Erythroblast (primary cell): ENCODE data around the gene VAMP4.

Experiments
- GATA1 ChIP-seq: IDR thresholded peaks from 2 replicates; pipeline ENCODE4 v1.6.1; 2011; ENCODE audit warnings: low read depth, mild to moderate bottlenecking, control low read depth, low read length, moderate library complexity
- POLR2A ChIP-seq: IDR thresholded peaks from 2 replicates; pipeline ENCODE4 v1.6.1; 2011; ENCODE audit warnings: mild to moderate bottlenecking, low read length

- TF ChIP-seq POLR2A: no peak
- no peak for TF ChIP-seq GATA1
Observed at GRCh38 chr1:171654942-171655745, 86.7 kb downstream of the VAMP4 start.
